CD4-positive, alpha-beta T cell treated with Interleukin-6 at 100 ng/mL for 8 hours (primary cell): ENCODE results near the gene OR2L5.

ENCODE experiments used
- DNase-seq: peaks from one replicate; pipeline ENCODE4 v3.0.0-alpha.2; 2020; ENCODE audit warnings: mixed read lengths, low spot score

OR2L5 gene, protein sequence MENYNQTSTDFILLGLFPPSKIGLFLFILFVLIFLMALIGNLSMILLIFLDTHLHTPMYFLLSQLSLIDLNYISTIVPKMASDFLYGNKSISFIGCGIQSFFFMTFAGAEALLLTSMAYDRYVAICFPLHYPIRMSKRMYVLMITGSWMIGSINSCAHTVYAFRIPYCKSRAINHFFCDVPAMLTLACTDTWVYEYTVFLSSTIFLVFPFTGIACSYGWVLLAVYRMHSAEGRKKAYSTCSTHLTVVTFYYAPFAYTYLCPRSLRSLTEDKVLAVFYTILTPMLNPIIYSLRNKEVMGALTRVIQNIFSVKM

DNA sequence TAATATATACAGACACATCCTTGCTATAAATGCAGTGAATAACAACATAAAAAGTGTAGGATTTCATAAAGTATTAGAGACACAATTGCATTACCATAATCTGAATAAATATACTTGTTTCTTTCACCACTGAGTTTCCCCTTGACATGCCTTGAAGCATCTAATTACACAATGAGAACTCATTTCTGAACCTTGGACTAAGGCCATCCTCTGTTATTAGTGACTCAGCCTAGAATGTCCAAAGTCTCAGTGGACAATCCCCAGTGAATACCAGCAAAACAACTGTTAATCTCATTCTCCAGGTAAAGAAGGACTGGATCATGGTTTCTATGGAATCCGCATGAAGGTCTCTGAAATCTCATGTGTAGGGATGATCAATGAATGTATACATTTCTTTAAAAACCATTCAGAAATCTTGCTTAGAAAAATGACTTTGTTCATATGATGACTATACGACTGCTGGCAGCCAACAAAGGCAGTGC, at the start of gene OR2L5:
OR2L5 (plus strand) TSS at position 432 of the 482 bp plus-strand sequence. CDS start 8,288 bp downstream, outside the sequence.
- no peak for DNase-seq

DNA sequence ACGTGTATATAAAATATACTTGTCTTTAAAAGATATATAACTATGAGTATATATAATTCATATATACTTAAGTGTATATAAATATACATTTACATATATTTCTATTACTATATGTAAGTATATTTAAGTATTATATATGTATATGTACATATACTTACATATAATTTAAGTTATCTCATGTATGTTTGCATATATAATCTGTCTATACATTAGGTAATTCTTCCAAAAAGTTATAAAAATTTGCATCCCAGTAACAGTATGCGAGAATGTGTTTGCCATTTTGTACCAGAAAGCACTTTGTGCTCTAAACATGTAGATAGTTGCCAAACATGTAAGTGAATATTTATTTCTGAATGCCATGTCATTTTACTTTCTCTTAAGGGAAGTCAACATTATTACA, 48.5 kb upstream of the OR2L5 start, which contains the start of gene OR2AK2:
OR2AK2 (plus strand) TSS at position 301 of the 400 bp plus-strand sequence. CDS start 144 bp downstream, outside the sequence.
- no peak for DNase-seq

DNA sequence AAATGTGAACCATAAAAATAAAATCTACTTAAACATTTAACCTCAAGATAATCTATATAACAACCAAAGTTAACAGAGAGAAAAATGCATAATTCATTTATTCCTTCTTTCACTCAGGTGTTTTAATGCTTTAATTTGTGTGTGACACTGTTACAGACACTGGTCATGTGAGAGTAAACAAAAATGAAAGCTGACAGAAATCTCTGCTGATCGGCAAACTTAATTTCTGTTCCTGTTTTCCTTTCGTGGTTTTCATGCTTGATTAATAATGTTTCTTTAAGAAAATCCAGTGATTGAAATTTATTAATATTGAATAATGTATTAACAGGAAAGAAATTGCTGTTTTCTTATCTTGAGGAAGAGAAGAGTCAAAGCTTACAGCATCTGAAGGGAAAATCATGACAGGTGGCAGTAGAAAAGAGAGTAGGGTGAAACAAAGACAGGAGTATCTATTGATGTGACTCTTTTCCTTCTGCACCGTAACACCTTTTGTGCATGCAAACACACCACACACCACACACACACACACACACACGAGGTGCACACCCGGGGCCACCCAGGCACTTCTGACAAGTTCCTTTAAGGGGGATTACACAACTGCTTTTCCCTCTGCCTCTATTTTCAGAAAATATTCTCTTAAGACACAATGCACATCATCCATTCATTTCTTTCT, 46.8 kb upstream of the OR2L5 start:
- DNase-seq = no peak

DNA sequence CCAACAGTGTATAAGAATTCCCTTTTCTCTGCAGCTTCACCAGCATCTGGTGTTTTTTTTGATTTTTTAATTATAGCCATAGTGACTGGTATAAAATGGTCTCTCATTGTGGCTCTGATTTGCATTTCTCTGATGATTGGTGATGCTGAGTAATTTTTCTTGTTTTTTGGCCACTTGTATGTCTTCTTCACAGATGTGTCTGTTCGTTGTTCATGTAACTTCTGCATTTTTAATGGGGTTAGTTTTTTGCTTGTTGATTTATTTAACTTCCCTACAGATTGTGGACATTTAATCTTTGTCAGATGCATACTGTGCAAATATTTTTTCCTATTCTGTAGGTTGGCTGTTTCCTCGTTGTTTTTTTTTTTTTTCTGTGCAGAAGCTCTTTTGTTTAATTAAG, 20.5 kb upstream of the OR2L5 start:
- no peak for DNase-seq

DNA sequence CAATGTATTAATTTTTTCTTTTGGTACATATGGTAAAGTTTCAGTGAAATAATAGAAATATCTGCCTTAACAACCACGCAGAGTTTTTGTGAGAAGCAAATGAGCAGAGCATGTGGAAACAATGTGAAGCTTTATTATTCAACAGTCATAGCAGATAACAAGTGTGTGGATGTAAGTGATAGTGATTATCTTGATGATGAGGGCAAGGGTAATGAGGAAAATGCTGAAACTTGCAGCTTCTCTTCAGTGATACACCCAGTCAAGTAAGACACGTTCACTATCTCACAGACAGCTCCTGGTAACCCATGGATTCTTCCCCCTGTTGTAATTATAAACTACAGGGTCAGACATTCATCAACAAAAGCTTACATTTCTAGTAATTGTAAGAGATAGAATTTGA, 14.6 kb upstream of the OR2L5 start:
- no peak for DNase-seq

DNA sequence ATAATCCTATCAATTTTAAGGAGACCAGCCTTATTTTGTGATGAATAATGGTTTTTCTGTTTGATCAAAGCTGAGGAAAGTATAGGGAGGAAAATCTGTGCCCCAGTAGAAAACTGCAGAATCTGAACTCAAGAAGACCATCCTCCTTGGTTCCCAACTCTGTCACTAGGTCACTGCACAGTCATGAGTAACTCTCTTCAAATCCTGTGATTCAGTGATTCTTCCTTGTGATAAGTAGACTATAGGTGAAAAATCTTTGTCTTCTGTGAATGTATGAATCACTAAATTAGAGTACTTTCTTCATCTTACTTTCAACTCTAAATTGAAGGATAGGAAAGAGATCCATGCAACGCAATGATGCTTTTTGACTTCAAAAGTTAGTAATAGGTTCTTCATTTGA, 13.3 kb upstream of the OR2L5 start:
- no peak for DNase-seq

DNA sequence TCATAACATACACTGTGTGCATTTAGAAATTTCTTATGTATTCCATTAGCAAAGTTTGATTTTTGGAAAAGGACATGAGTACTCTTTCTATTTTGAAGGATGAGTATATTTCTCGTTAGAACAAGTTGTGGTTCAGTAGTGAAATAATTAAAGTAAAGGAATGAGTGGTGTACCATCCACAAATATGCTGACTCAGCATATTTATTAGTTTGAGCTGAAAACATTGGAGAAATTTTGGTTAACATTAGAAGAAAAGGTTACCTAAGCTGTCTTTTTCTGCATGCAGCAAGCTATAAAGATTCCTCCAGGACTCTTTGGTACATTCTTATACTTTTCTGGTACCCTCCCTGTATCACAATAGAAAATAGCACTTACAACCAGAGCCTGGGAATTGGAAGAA, 5.7 kb upstream of the OR2L5 start:
- DNase-seq = no peak

DNA sequence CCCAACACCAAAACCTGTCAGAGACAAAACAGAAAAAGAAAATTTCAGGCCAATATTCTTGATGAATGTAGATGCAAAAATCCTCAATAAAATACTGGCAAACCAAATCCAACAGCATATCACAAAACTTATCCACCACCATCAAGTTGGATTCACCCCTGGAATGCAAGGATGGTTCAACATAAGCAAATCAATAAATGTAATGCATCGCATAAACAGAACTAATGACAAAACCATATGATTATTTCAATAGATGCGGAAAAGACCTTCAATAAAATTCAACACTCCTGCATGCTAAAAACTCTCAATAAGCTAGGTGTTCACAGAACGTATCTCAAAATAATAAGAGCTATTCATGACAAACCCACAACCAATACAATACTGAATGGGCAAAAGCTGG, 3.8 kb upstream of the OR2L5 start:
- DNase-seq = no peak

DNA sequence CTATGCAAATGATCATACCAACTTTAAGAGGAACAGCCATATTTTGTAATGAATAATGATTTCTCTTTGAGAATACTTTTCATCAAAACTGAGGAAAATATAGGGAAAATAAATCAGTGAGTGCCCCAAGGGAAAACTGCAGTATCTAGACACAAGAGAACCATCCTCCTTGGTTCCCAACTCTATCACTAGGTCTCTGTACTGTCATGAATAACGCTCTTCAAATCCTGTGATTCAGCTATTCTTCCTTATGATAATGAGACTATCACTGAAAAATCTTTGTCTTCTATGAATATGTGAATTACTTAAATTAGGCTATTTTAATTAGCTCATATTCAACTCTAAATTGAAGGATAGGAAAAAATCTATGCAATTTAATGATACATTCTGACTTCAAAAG, 2.3 kb downstream of the OR2L5 start:
- no peak for DNase-seq

DNA sequence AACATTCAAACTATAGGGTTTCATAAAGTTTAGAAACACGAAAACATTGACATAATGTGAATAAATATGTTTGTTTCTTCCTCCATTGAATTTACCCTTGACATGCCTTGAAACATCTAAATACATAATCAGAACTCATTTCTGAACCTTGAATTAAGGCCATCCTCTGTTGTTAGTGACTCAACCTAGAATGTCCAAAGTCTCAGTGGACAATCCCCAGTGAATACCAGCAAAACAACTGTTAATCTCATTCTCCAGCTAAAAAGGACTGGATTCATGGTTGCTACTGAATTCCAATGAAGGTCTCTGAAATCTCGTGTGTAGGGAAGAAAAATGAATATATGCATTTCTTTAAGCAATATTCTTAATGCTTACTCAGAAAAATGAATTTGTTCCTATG, 16.3 kb downstream of the OR2L5 start, which contains the start of gene OR2L2:
OR2L2 (plus strand) TSS at position 301 of the 400 bp plus-strand sequence. CDS start 8,198 bp downstream, outside the sequence.
- no peak for DNase-seq

DNA sequence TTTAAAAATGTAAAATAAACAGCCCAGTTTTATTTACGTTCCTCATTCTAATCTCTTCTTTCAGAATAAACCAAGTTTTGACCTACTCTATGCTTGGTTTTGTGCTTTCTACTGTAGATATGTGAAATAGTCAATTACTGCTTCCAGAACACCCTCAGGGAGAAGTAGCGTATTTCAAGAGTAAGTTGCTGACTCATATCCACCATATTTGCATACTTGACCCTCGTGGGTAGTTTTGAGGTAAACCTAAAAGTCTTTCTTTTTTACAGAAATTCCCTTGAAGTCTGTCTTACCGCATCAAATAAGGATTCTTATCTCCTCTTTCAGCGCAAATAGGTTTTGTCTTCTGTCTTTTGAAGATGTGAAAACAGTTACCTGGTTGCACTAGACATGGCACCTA, 31.7 kb downstream of the OR2L5 start:
- DNase-seq = no peak

DNA sequence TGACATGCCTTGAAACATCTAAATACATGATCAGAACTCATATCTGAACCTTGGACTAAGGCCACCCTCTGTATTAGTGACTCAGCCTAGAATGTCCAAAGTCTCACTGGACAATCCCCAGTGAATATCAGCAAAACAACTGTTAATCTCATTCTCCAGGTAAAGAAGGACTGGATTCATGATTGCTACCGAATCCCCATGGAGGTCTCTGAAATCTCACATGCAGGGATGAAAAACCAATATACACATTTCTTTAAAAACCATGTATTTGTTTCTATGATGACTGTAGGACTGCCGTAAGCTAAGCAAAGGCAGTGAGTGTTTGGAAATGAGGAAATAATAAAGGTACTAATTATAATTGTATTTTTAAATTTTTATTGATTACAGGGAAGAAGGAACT, 33.1 kb downstream of the OR2L5 start, which contains the start of gene OR2L3:
OR2L3 (plus strand) TSS at position 301 of the 400 bp plus-strand sequence. CDS start 13,846 bp downstream, outside the sequence.
- no peak for DNase-seq

DNA sequence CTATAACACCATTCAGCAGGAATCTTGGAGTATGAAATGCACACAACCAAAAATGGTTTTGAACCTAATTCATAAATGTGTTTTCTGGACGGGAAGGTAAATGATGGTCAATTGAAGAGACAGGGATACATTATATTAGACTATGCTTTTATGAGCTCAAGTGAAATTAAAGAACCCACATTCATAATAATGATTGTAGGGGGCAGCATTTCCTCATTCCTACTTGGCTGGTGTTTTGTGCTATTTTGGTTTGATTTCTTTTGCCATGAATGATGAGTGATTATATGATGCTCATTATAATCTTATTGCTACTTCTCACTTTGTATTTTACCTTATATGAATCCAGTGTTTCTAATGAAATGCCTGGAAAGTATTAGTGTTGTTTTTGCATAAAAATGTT, 33.5 kb downstream of the OR2L5 start:
- DNase-seq = no peak

DNA sequence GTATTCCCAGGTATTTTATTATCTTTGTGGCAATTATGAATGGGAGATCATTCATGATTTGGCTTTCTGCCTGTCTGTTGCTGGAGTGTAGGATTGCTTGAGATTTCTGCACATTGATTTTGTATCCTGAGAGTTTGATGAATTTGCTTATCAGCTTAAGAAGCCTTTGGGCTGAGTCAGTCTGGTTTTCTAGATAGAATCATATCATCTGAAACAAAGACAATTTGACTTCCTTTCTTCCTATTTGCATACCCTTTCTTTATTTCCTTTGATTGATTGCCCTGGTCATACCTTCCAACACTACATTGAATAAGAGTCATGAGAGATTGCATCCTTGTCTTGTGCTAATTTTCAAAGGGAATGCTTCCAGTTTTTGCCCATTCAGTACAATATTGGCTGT, 41.2 kb downstream of the OR2L5 start:
- DNase-seq = no peak

DNA sequence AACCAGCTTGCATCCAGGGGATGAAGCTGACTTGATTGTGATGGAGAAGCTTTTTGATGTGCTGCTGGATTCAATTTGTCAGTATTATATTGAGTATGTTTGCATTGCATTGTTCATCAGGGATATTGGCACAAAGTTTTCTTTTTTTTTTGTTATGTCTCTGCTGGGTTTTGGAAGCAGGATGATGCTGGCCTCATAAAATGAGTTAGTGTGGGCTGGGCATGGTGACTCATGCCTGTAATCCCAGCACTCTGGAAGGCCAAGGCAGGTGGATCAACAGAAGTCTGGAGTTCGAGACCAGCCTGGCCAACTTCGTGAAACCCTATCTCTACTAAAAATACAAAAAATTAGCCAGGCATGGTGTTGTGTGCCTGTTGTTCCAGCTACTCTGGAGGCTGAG, 41.8 kb downstream of the OR2L5 start:
- DNase-seq = no peak

DNA sequence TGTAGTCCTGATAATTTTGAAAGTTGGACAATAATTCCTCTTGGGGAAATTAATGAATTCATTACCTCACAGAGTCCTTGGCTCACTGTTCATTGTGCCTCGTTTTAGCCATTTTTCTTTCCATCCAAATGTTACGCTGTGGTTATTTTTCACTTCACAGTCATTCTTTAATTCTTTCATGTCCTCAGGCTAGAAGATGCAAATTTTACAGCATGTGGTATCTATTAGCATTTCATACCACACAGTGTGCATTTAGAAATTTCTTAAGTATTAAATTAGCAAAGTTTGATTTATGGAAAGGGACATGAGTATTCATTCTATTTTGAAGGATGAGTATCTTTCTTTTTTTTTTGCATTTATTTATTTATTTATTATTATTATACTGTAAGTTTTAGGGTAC, 51.6 kb downstream of the OR2L5 start:
- no peak for DNase-seq

DNA sequence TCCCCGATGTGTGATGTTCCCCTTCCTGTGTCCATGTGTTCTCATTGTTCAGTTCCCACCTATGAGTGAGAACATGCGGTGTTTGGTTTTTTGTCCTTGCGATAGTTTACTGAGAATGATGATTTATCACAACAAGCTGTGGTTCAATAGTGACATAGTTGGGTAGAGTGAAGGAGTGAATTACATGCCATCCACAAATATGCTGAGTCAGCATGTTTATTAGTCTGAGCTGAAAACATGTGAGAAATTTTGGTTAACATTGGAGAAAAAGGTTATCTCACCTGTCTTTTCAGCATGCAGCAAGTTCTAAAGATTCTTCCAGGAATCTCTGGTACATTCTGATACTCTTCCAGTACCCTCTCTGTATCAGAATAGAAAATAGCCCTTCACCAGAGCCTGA, 52.1 kb downstream of the OR2L5 start:
- DNase-seq = no peak
